Measurements from ENCODE around the gene EEFSEC. TPM values are rescaled to one million over a fixed set of nuclear protein-coding genes. Genes with fewer than 3 reads are reported as not detected.

Gene EEFSEC
- polyA plus RNA-seq, 1 experiment = 16.3 TPM

- POLR2A ChIA-PET = no interaction called here
- Histone ChIP-seq H3K27me3 (ENCODE audit: control insufficient read depth, insufficient read depth, low read length) (no peaks in the 10 kb centered on the region), H3K4me3 (ENCODE audit: low read depth, low read length) (no peak overlapping the region), H3K36me3 (ENCODE audit: control insufficient read depth, insufficient read depth, low read length) (no peaks in the 10 kb centered on the region)
- no peak for TF ChIP-seq CTCF (IDR thresholded peaks at IDR 0.05; ENCODE audit: insufficient read depth, low read depth, low read length)
- CTCF ChIA-PET = interaction anchor here (1.0 to 1.3 kb wide), 2 partner anchors 11 to 24 kb away, joined by 3 read pairs; no protein-coding TSS in a partner anchor
- DNase-seq (ENCODE audit: low read depth) = no peak
These were observed 48.0 kb downstream of the EEFSEC start for GRCh38 chr3:128201158-128201755.

GRCh38 chr3:128203169-128203568 lies 49.9 kb downstream of the EEFSEC start:
- ChIA-PET CTCF (interaction anchor here (1.0 to 1.4 kb wide), 3 partner anchors 11 to 381 kb away, joined by 3 to 4 read pairs (median 4); no protein-coding TSS in a partner anchor), POLR2A (no interaction called here)
- no peak for TF ChIP-seq CTCF (IDR thresholded peaks at IDR 0.05; ENCODE audit: insufficient read depth, low read depth, low read length)
- no peaks in the 10 kb centered on the region for H3K27me3 ChIP-seq (ENCODE audit: control insufficient read depth, insufficient read depth, low read length)
- H3K36me3 ChIP-seq (ENCODE audit: control insufficient read depth, insufficient read depth, low read length) = no peaks in the 10 kb centered on the region
- no peak overlapping the region for H3K4me3 ChIP-seq (ENCODE audit: low read depth, low read length)
- DNase-seq (ENCODE audit: low read depth) = no peak

GRCh38 chr3:128205558-128206145 lies 52.4 kb downstream of the EEFSEC start:
- ChIA-PET CTCF (no interaction called here), POLR2A (interaction anchor here (0.5 kb wide), 1 partner anchor 62 kb away, joined by 6 read pairs; no protein-coding TSS in a partner anchor)
- TF ChIP-seq CTCF (IDR thresholded peaks at IDR 0.05; ENCODE audit: insufficient read depth, low read depth, low read length) = no peak
- Histone ChIP-seq H3K27me3 (ENCODE audit: control insufficient read depth, insufficient read depth, low read length) (no peaks in the 10 kb centered on the region), H3K4me3 (ENCODE audit: low read depth, low read length) (no peak overlapping the region), H3K36me3 (ENCODE audit: control insufficient read depth, insufficient read depth, low read length) (no peaks in the 10 kb centered on the region)
- DNase-seq (ENCODE audit: low read depth) = no peak

- no peak for TF ChIP-seq CTCF (IDR thresholded peaks at IDR 0.05; ENCODE audit: insufficient read depth, low read depth, low read length)
- Histone ChIP-seq H3K27me3 (ENCODE audit: control insufficient read depth, insufficient read depth, low read length) (no peaks in the 10 kb centered on the region), H3K4me3 (ENCODE audit: low read depth, low read length) (no peak overlapping the region), H3K36me3 (ENCODE audit: control insufficient read depth, insufficient read depth, low read length) (no peaks in the 10 kb centered on the region)
- no peak for DNase-seq (ENCODE audit: low read depth)
- ChIA-PET CTCF (interaction anchor here (1.7 kb wide), 1 partner anchor 15 kb away, joined by 3 read pairs; no protein-coding TSS in a partner anchor), POLR2A (no interaction called here)
These were observed 54.7 kb downstream of the EEFSEC start for GRCh38 chr3:128207951-128208350.

GRCh38 chr3:128210711-128211110 lies 57.4 kb downstream of the EEFSEC start:
- H3K36me3 ChIP-seq (ENCODE audit: control insufficient read depth, insufficient read depth, low read length) = no peaks in the 10 kb centered on the region
- TF ChIP-seq CTCF (IDR thresholded peaks at IDR 0.05; ENCODE audit: insufficient read depth, low read depth, low read length) = no peak
- no peak for DNase-seq (ENCODE audit: low read depth)
- no peak overlapping the region for H3K4me3 ChIP-seq (ENCODE audit: low read depth, low read length)
- ChIA-PET CTCF (no interaction called here), POLR2A (no interaction called here)
- no peaks in the 10 kb centered on the region for H3K27me3 ChIP-seq (ENCODE audit: control insufficient read depth, insufficient read depth, low read length)

Data from BJ (cell line).